ENCODE data around the gene OTOA. TPM values are rescaled to one million over a fixed set of nuclear protein-coding genes. Genes with fewer than 3 reads are reported as not detected.

The OTOA gene
- total and polyA plus RNA-seq, 2 of the 13 experiments (the other 11 are each of a cell fraction or from before 2014, with no cell fraction given), result 0.05 to 0.15 TPM

DNA sequence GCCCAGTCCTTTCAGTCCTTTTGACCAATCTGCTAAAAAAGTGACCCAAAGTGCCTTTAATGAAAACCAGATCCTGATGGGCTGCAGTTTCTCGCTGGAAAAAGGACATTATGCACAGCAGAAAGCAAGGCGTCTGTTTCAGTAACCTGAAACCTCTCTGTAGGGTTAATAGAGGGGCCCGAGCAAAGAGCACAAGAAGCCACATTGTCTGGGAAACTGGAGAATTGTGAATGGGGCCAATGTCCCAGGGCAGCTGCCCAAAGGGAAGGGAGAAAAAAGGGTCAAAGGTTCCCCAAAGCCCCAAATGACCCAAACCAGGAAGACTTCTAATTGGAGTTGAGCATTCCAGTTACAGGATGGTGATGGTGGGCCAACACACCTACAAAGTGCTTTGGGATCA, 3.0 kb downstream of the OTOA start (continued):
- TF ChIP-seq, protein P1, sequence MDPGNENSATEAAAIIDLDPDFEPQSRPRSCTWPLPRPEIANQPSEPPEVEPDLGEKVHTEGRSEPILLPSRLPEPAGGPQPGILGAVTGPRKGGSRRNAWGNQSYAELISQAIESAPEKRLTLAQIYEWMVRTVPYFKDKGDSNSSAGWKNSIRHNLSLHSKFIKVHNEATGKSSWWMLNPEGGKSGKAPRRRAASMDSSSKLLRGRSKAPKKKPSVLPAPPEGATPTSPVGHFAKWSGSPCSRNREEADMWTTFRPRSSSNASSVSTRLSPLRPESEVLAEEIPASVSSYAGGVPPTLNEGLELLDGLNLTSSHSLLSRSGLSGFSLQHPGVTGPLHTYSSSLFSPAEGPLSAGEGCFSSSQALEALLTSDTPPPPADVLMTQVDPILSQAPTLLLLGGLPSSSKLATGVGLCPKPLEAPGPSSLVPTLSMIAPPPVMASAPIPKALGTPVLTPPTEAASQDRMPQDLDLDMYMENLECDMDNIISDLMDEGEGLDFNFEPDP (CRISPR knock-in tag; conservative IDR thresholded peaks at IDR 0.05), result 0 out of 2 replicates have a peak, but pooled peaks have one; percentile 68
- no peak for TF ChIP-seq ZSCAN30 (CRISPR knock-in tag; IDR thresholded peaks at IDR 0.05)
- no peak for TF ChIP-seq ZNF225 (CRISPR knock-in tag; IDR thresholded peaks at IDR 0.05)
- TF ChIP-seq GTF2F1 (IDR thresholded peaks at IDR 0.05; ENCODE audit: low read length), result no peak
- no peak for TF ChIP-seq ZNF615 (CRISPR knock-in tag; IDR thresholded peaks at IDR 0.05; ENCODE audit: borderline replicate concordance)
- TF ChIP-seq ZNF841 (CRISPR knock-in tag; IDR thresholded peaks at IDR 0.05; ENCODE audit: borderline replicate concordance), result no peak

DNA sequence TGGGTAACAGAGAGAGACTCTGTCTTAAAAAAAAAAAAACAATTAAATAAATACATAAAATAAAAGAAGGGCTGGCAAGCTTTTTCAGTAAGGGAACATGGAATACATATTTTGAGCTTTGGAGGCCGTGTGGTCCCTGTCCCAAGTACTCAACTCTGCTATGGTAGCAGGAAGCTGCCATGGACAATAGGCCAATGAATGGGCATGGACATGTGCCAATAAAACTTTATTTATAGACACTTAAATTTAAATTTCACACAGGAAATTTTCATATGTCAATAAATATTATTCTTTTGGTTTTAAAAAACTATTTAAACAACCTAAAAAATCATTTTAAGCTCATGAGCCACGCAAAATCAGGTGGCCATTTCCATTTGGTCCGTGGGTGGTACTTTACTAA, 3.8 kb downstream of the OTOA start:
- H2AFZ ChIP-seq (ENCODE audit: low read length), result no peak overlapping the region
- no peaks in the 10 kb centered on the region for H3K9me3 ChIP-seq (ENCODE audit: low read length)
- BruUV-seq (replicated peaks), result no TSS peak
- DNase-seq (ENCODE audit: low spot score), result no peak
- H3K9ac ChIP-seq (ENCODE audit: insufficient read depth, low read depth, low read length), result no peak overlapping the region
- no peaks in the 10 kb centered on the region for H4K20me1 ChIP-seq (ENCODE audit: insufficient read depth, low read length)
- no peak for FAIRE-seq
- ChIA-PET CTCF (ENCODE audit: low intra/inter-chr PET ratio, low total read pairs) (no interaction called here), POLR2A (no interaction called here)
- peaks cover 38% of the 10 kb centered on the region for H3K4me1 ChIP-seq (ENCODE audit: insufficient read depth, low read length)
- WGBS (ENCODE audit: low lambda C conversion rate), result 73% methylated on average over 3 of the region's 3 CpGs
- no peak overlapping the region for H3K4me2 ChIP-seq (ENCODE audit: low read depth, low read length)
- ATAC-seq, result no peak
- no peak overlapping the region for H3K4me3 ChIP-seq (replicated peaks in 1 of 3; ENCODE audit: insufficient read depth in 1 of 3, low read depth in 2 of 3, low read length in 3 of 3)
- no peaks in the 10 kb centered on the region for H3K79me2 ChIP-seq (ENCODE audit: insufficient read depth, low read length)
- in situ Hi-C loops (cut with HindIII; ENCODE audit: extremely low pct_ligation_motif_present, low pct_unique_long_range_greater_than_20kb), result no loop called here
- no peak overlapping the region for H3K27ac ChIP-seq (ENCODE audit: extremely low read length, insufficient read depth, low read length)
- TF ChIP-seq, protein P2, sequence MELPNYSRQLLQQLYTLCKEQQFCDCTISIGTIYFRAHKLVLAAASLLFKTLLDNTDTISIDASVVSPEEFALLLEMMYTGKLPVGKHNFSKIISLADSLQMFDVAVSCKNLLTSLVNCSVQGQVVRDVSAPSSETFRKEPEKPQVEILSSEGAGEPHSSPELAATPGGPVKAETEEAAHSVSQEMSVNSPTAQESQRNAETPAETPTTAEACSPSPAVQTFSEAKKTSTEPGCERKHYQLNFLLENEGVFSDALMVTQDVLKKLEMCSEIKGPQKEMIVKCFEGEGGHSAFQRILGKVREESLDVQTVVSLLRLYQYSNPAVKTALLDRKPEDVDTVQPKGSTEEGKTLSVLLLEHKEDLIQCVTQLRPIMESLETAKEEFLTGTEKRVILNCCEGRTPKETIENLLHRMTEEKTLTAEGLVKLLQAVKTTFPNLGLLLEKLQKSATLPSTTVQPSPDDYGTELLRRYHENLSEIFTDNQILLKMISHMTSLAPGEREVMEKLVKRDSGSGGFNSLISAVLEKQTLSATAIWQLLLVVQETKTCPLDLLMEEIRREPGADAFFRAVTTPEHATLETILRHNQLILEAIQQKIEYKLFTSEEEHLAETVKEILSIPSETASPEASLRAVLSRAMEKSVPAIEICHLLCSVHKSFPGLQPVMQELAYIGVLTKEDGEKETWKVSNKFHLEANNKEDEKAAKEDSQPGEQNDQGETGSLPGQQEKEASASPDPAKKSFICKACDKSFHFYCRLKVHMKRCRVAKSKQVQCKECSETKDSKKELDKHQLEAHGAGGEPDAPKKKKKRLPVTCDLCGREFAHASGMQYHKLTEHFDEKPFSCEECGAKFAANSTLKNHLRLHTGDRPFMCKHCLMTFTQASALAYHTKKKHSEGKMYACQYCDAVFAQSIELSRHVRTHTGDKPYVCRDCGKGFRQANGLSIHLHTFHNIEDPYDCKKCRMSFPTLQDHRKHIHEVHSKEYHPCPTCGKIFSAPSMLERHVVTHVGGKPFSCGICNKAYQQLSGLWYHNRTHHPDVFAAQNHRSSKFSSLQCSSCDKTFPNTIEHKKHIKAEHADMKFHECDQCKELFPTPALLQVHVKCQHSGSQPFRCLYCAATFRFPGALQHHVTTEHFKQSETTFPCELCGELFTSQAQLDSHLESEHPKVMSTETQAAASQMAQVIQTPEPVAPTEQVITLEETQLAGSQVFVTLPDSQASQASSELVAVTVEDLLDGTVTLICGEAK (IDR thresholded peaks at IDR 0.05), result peak; percentile 34; the same call in 1 of the 2 replicates
- TF ChIP-seq, protein P2 (CRISPR knock-in tag; IDR thresholded peaks at IDR 0.05), result peak; percentile 66; the same call in 1 of the 2 replicates
- TF ChIP-seq SP5 (CRISPR knock-in tag; IDR thresholded peaks at IDR 0.05; ENCODE audit: borderline replicate concordance, low read depth), result no peak
- no peaks in the 10 kb centered on the region; a peak in 1 of 5 replicates for H3K27me3 ChIP-seq (ENCODE audit: control insufficient read depth in 1 of 2, insufficient read depth in 2 of 2, low read length in 2 of 2)
- no peaks in the 10 kb centered on the region for H3K36me3 ChIP-seq (replicated peaks in 1 of 2; ENCODE audit: control insufficient read depth in 1 of 2, insufficient read depth in 2 of 2, low read length in 2 of 2)
- intact Hi-C loops (cut with micrococcal nuclease; ENCODE audit: unreplicated experiment), result no loop called here
